ENCODE measurements around the gene SIGLEC12. TPM values are rescaled to one million over a fixed set of nuclear protein-coding genes. Genes with fewer than 3 reads are reported as not detected.

SIGLEC12 gene
- total RNA-seq, 1 donor from 2014 or later = not detected

GRCh38 chr19:51514866-51515481 lies 13.4 kb upstream of the SIGLEC12 start:
- TF ChIP-seq EZH2phosphoT487 (IDR thresholded peaks at IDR 0.05) (no peak), EZH2 (IDR thresholded peaks at IDR 0.05) (no peak), CTCF (IDR thresholded peaks at IDR 0.05) (peak; percentile 78)
- Histone ChIP-seq H3K4me1 (no peaks in the 10 kb centered on the region), H3K36me3 (no peaks in the 10 kb centered on the region), H3K9me3 (ENCODE audit: low read depth) (peaks cover 7% of the 10 kb centered on the region), H3F3A (ENCODE audit: low read depth) (no peaks in the 10 kb centered on the region), H4K20me1 (ENCODE audit: low read depth) (no peaks in the 10 kb centered on the region), H3K79me2 (ENCODE audit: low read depth) (no peaks in the 10 kb centered on the region), H3K4me2 (no peak overlapping the region), H3K27ac (no peak overlapping the region), H3K4me3 (no peak overlapping the region), H3K27me3 (no peaks in the 10 kb centered on the region), H2AFZ (replicated peaks) (no peak overlapping the region), H3K9ac (no peak overlapping the region)
- no peaks in the 10 kb centered on the region for H3K36me3 Mint-ChIP-seq
- H3K9me3 Mint-ChIP-seq = peaks cover 2% of the 10 kb centered on the region
- H3K4me1 Mint-ChIP-seq = no peaks in the 10 kb centered on the region
- DNase-seq (ENCODE audit: low spot score) = peak; percentile 56
- peaks cover 9% of the 10 kb centered on the region for H3K27me3 Mint-ChIP-seq (ENCODE audit: insufficient read depth, low read depth)
- H3K27ac Mint-ChIP-seq = no peak overlapping the region
- no peak overlapping the region for H3K4me3 Mint-ChIP-seq

- Histone ChIP-seq H2AFZ (replicated peaks) (no peak overlapping the region), H3K27me3 (no peaks in the 10 kb centered on the region), H3K9ac (no peak overlapping the region), H3K36me3 (no peaks in the 10 kb centered on the region), H3K27ac (no peak overlapping the region), H3K4me2 (no peak overlapping the region), H3K79me2 (ENCODE audit: low read depth) (no peaks in the 10 kb centered on the region), H3K4me1 (no peaks in the 10 kb centered on the region), H3F3A (ENCODE audit: low read depth) (no peaks in the 10 kb centered on the region), H3K9me3 (ENCODE audit: low read depth) (peaks cover 7% of the 10 kb centered on the region), H4K20me1 (ENCODE audit: low read depth) (no peaks in the 10 kb centered on the region), H3K4me3 (no peak overlapping the region)
- no peak overlapping the region for H3K27ac Mint-ChIP-seq
- peaks cover 9% of the 10 kb centered on the region for H3K27me3 Mint-ChIP-seq (ENCODE audit: insufficient read depth, low read depth)
- peaks cover 2% of the 10 kb centered on the region for H3K9me3 Mint-ChIP-seq
- H3K4me3 Mint-ChIP-seq = no peak overlapping the region
- no peaks in the 10 kb centered on the region for H3K36me3 Mint-ChIP-seq
- TF ChIP-seq CTCF (IDR thresholded peaks at IDR 0.05) (no peak), EZH2 (IDR thresholded peaks at IDR 0.05) (no peak), EZH2phosphoT487 (IDR thresholded peaks at IDR 0.05) (no peak)
- no peaks in the 10 kb centered on the region for H3K4me1 Mint-ChIP-seq
- DNase-seq (ENCODE audit: low spot score) = no peak
Observed at GRCh38 chr19:51513968-51514367, 12.4 kb upstream of the SIGLEC12 start.

- peak; percentile 10 for DNase-seq (ENCODE audit: low spot score)
- H3K27me3 Mint-ChIP-seq (ENCODE audit: insufficient read depth, low read depth) = peaks cover 8% of the 10 kb centered on the region
Observed at GRCh38 chr19:51511353-51511752, 9.8 kb upstream of the SIGLEC12 start.

More at GRCh38 chr19:51511353-51511752, 9.8 kb upstream of the SIGLEC12 start:
- no peak overlapping the region for H3K4me3 Mint-ChIP-seq
- no peaks in the 10 kb centered on the region for H3K4me1 Mint-ChIP-seq
- no peaks in the 10 kb centered on the region for H3K4me1 ChIP-seq
- peaks cover 7% of the 10 kb centered on the region for H3K9me3 ChIP-seq (ENCODE audit: low read depth)
- no peaks in the 10 kb centered on the region for H3K36me3 ChIP-seq
- no peaks in the 10 kb centered on the region for H3K27me3 ChIP-seq
- no peak overlapping the region for H3K27ac ChIP-seq
- H3K9ac ChIP-seq = no peak overlapping the region
- no peak overlapping the region for H3K4me2 ChIP-seq
- no peaks in the 10 kb centered on the region for H3K36me3 Mint-ChIP-seq
- H3K9me3 Mint-ChIP-seq = no peaks in the 10 kb centered on the region
- H3K79me2 ChIP-seq (ENCODE audit: low read depth) = no peaks in the 10 kb centered on the region
- H2AFZ ChIP-seq (replicated peaks) = no peak overlapping the region
- TF ChIP-seq CTCF (IDR thresholded peaks at IDR 0.05) (peak; percentile 33), EZH2 (IDR thresholded peaks at IDR 0.05) (no peak)
- no peak overlapping the region for H3K4me3 ChIP-seq
- H4K20me1 ChIP-seq (ENCODE audit: low read depth) = no peaks in the 10 kb centered on the region
- H3F3A ChIP-seq (ENCODE audit: low read depth) = no peaks in the 10 kb centered on the region
- H3K27ac Mint-ChIP-seq = no peak overlapping the region
